Stimulated activated CD8-positive, alpha-beta memory T cell treated with anti-CD3 and anti-CD28 coated beads, Interleukin-2, amount 100 ng/mL, for 1 hour (primary cell): Measurements from ENCODE around the gene C8B.

ENCODE experiments used
- DNase-seq, 2 donors: peaks; one replicate each; pipeline ENCODE4 v3.0.0-alpha.2; 2020; ENCODE audit warnings: low read depth in 2 of 2

Gene C8B

DNA sequence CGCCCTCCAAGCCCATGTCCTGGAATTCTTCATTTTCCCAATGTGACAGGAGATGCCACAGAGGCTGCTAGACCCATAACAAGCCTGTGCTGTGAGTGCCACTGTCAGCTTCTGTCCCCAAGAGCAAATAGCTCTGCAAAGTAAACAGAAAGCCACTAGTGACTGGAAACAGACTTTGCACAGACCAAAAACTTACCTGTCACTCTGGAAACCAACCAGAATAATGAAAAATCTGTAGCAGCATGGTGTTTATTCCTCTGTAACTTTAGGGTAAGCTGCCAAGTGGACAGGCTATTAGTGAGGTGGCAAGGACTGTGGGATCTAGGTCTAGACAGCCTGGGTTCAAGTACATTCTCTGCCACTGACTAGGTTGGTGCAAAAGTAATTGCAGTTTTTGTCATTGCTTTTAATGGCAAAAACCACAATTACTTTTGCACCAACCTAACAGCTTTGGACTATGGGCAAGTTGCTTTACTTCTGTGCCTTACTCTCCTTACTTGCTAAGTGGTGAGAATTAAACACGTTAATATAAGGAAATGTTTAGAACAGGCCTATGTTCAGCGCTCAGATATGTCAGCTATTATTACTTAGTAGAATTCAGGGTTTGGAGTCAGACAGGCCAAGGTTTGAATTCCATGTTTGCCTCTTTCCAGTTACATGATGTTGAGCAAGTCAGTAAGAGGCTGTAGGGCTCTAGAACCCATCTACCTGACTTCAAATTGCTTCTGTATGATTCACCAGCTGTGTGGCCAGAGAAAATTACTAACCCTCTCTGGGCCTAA is at the start of gene C8B:
C8B (minus strand) TSS at position 100 of the 782 bp plus-strand sequence; CDS start at position 33, 67 bp downstream.
- DNase-seq = no peak

DNA sequence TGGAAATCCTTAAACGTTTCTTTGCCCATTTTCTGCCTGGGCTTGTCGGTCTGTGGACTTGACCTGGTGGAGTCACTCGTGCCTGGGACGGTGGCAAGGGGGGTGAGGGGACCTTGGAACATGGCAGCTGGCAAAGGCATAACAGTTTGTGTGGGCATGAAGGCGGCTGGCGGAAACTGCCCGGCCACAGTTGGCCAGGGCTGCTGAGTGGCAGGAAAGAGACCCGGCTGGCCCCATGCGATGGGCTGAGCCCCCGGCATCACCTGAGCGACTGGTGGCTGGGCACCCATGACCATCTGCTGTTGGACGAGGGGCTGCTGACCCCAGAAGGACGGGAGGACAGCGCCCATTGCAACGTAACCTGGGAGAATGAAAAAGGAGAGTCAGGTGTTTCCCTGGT is 49.3 kb upstream of the C8B start:
- DNase-seq = no peak

DNA sequence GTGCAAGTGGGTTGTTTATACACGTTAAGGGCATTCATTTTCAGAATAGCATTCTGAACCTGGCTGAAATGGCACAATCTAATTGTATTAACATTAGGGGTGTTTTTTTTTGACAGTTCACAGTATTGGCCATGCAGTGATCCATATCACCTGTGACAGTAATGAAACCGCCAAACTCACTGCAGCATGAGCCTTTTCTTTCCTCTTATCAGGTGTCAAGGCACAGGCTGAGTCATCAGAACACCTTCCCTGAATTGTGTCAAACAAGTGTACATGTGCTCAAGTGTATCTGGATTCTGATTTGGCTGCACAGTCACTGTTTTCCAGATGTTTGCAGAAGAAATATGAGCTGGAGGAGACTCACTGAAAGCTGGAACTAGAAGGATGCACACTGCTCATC is 47.7 kb upstream of the C8B start:
- no peak for DNase-seq

DNA sequence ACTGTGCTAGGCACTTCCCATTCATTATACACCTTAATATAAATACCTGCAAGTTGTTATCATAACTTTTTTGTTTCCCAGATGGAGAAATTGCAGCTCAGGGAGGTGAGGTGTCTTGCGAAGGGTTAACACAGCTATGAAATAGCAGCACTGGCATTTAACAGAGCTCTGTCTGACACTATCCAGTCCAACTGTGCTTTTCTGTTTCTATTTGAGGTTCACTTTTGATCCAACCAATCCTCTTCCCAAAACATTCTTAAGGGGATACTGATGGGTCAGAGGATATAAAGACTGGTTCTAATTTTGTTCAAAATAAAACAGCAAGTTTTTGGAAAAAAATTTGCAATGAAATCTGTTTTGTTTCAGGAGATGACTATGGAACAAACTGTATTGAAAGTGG is 46.5 kb upstream of the C8B start:
- no peak for DNase-seq

DNA sequence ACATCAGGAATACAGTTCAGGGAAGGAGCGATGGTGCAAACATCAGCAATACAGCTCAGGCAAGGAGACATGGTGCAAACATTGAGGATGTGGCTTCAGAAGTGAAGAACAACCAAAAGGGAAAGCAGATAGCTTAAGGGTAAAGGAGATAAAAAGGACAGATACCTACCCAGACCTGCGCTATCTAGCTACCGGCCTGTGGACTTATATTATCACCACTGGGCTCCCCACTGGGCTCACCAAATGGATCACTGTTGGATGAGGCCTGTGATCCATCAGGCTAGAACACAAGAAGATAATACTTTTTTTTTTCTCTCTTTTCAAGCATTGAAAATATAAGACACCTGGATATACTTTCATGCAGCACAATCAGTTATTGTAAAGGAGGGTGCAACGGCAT is 44.7 kb upstream of the C8B start:
- no peak for DNase-seq

DNA sequence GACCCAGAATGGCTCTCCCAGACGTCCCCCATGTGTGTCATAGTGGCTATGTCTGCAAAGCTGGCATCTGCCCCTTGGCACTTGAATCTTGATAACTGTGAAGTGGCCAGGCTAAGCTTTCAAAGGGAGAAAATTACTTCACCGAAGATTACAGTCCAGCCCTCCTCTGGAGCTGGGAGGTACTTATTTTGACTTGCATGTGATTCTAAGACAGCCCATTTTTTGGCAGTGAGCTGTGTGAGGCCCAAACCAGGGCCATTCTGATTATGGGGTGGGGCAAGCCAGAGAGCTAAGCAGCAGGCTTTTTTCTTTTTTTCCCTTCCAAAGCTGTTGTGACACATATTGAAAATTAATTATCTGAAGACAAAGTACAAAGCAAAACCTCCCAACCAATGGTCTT is 42.1 kb upstream of the C8B start:
- DNase-seq = no peak

DNA sequence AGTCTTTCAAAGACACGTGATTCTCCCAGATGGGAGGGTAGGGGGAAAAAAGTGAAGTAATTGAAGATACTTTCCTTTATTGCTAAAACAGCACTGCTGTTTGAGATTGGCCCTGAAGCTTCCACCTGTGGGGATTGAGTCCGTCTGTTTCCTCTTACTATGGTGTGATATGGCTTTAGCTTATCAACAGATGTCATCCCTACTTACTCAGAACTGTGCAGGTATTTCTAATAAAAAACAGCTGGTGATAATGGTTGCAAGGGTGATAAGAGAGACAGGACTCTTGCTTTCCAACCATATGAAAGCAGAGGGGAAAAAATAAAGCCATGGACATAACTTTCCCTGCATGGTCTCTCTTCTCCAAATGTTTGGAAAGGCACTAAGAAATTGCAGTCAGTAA is 41.7 kb upstream of the C8B start:
- no peak for DNase-seq

DNA sequence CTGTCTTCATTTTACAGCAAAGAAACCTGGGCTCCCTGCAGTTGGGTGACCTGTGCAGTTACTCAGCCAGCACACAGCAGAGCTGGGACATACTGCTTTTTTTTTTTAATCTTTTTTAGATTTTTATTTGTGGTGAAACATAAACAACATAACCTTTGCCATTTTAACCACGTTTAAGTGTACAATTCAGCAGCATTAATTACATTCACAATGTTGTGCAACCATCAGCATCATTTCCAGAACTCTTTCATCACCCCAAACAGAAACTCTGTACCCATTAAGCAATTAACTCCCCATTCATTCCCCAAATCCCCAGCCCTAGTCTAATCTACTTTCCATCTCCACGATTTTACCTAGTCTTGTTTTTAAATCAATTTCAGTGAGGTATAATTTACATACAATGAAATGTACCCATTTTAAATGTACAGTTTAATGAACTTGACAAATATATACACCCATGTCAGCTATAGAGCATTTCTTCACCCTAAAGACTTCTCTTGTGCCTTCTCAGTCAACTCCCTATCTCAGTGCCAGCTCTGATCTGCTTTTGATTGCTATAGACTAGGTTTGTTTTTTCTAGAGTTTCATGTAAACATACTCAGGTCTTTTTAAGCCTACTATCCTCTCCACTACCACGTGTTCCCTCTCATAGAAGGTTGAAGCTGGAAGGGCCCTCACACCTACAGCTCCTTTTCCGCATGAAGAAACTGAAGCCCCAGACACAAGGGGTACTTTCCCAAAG is 37.8 kb upstream of the C8B start:
- DNase-seq = no peak

DNA sequence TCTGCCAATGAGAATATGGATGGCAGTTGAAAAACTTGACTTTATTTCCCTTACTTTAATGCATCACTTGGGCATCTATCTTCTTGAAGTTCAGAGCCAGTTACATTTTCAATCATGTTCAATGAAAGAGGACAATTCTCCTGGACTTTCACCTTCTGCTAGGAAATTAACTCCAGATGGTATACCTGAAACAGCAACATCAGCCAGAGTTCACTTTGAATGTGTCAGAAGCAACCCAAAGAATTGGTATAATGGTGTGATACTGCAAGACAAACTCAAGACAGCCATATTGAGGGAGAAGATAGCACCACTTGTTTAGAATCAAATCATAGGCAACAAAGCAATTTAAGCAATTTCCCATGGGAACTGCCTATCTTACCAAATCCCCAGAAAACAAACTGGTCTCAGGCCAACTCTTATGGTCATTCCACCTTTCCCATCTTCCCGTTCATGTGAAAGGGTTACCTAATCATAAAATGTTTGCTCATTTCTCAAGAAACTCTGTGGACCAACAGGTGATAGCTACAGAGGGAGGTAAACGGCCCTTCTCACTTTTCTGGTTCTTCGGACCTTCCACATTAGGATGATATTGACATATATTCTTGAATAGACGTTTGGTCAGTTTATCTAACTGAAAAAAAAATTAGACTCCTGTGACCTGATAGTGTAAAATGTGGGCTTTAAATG is 29.7 kb upstream of the C8B start:
- DNase-seq = no peak

DNA sequence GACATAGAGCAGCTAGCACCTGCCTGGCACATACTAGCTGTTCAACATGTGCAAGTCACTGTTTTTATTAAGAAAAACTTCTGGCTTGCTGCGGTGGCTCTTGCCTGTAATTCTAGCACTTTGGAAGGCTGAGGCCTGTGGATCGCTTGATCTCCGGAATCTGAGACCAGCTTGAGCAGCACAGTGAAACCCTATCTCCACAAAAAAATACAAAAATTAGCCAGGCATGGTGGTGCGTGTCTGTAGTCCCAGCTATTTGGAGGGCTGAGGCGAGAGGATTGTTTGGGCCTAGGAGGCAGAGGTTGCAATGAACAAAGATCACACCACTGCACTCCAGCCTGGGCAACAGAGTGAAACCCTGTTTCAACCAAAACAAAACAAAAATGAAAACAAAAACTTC is 27.7 kb upstream of the C8B start:
- no peak for DNase-seq

DNA sequence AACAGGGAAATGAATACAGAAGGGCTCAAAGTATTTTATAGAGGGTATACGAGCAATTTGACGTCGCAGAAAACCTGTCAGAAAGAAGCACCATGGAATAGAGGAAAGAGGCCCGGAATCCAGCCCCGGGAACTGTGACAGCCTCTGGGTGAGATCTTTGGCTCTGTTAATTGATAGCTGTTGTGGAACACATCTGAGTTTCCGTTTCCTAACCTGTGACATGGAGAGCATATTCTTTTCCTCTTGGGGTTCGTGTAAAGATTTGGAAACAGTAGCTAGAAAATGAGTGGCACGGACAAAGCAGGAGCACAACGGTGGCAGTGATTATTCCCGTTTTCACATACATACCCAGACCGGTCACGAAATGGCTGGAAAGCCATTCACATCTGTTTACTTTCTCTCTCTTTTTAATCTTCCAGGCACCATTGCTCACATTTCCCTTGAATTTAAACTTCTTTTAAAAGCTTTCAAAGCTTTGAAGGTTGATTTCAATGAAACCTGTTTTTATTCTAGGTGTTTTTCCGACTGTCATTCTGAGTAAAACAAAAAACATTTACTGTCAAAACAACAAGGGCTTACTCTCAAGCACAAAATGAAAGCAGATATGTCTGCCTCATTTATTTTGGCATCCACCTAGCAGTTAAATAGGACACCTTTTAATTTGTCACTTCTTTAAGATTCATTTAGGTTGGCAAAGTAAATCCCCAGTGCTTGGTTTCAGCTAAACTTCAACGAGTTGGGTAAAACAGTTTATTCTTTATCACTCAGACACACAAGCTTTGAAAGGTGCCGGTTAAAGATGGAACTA is 26.7 kb upstream of the C8B start:
- no peak for DNase-seq

DNA sequence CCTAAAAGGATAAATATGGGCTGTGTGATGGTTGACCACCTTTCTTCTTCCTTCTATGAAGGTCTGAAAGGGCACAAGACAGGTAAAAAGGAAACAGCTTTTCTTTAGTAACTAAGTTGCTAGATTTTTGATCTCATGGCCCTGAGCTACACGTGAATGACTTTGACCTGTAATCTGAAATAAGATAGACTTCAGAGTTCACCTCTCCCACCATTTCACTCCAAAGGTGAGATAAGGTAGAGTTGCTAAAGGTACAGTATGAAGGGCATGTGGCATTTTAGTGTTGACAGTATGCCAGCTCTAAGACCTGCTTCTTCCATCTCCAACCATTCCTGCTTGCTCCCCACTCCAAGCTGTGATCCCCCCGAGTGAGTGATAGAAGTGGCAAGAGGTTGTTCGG is 25.8 kb upstream of the C8B start:
- DNase-seq = no peak

DNA sequence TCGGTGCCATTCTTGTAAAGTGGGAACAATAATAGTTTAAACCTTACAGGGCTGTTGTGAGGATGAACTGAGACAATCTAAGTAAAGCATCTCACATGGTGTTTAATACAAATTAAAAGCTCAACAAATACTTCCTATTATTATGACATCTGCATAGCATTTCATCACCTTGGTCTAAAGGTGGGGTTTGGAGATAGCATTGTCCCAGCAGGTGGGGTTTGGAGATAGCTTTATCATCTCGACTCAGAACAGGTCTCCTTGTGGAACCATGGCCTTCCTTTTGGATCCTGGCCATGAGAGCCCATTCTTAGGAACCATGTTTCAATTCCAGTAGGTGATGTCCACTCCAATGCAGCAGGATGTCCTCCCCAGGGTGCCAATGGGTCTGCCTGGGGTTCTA is 20.6 kb upstream of the C8B start:
- DNase-seq = no peak

DNA sequence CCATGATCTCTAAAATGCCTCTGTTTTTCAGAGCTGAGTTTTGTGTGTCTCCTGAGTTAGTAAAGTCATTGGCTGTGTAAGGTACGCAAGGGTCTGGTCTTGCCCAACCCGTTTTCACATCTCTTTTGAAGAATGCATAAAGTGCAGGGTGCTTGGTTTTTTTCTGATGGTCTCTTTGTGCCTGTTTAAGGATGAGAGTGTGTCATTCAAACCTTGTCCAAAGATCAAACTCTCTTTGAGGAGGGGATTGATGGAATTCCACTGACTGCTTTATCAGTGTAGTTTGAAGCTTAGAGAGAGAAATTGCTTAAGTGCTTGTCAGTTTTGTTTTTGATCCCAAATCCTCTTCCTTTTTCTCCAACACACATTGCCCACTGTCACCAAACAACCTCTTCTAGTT is 20.0 kb upstream of the C8B start:
- no peak for DNase-seq

DNA sequence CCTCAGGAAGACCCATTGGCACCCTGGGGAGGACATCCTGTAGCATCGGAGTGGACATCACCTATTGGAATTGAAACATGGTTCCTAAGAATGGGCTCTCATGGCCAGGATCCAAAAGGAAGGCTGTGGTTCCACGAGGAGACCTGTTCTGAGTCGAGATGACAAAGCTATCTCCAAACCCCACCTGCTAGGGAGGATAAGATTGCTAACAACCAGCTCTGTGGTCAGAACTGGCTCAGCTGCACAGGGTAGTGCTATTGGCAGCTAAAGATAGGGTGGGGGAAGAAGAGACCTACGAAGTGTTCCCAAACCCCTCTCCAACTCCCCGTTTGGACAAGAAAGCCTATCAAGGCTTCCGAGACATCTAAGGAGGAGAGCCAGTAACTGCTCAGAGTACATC is 17.7 kb upstream of the C8B start:
- DNase-seq = no peak

DNA sequence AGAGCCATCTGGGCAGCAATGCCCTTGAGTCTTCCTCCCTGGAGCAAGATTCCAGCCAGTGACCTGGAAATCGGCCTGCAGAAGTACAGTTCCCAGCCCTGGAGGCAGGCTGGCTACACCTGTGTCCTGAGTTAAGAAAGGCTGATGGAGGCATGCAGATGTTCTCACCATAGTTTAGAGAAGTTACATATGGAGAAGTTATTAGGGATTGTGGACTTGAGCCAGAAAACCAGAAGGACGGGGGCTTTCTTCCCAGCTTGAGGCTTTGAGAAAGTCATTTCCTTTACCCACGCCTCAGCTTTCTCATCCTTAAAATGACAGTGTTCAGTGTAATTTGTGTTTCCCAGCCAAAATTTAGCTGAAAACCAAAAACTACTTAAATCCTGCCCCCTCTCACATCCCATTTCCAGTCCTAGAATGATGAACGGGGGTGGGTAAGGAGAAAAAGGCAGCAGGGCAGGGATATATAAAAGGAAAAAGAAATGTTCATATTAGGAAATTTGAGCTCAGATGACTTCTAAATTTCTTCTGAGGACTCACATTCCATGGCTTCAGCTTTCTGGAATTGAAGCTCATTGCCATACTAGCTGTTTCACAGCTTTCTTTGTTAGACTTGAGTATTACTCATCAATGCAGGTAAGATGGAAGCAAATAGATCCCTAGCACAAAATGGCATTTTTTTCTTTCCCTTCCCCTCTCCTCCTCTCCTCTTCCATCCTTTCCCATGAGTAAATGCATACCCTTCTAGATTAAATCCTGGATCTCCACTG is 14.4 kb upstream of the C8B start:
- DNase-seq = no peak

DNA sequence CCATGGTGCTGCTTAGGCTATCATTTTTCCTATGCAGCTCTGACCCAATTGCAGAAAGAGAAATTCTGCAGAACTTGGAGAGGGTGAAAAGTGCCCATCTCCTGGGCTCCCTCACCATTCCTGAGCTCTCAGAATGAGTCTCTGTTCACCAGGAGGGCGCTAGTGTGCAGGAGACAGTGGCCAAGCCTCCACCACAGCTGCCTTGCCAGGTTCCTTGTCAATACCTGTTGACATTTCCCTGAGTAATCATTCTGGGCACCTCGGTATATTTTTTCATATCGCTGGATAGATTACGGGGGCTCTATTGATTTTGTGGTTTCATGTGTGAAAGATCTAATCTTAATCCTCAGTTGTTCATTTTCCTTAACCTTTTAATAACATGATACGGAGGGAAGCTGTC is 13.0 kb upstream of the C8B start:
- no peak for DNase-seq

DNA sequence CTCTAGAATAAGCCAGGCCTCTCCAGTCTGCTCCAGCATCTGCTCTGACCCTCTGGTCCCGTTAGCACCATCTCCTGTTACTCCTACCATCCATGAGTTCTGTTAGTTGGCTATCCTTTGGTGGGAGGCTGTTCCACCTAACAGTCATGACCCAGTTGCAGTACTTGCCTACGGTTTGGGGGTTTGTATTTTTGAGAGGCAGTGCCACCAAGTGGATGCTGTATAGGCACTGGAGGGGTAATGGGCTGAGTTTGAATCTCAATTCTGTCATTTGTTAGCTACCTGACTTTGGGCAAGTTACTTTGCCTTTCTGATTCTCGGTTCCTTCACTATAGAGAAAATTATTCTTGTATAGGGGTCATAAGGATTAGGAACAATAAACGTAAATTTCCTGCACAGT is 12.1 kb upstream of the C8B start:
- no peak for DNase-seq

DNA sequence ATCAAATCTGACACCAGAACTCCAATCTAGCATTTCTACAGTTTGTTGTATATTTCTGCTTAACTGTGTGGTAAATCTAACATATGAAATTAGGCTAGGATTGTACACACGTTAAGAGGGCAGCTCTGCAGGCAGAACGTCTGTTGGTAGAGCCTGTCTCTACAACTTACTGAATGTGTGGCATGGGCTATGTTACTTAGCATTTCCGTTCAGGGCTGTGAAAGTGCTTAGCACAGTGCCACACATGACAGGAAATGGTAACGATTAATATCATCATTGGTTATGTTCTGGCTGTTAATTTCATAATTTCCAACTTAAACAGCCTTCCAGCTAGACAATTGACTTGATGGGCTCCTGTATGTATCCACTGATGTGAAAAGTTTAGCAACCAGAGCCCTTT is 9.6 kb upstream of the C8B start:
- no peak for DNase-seq

DNA sequence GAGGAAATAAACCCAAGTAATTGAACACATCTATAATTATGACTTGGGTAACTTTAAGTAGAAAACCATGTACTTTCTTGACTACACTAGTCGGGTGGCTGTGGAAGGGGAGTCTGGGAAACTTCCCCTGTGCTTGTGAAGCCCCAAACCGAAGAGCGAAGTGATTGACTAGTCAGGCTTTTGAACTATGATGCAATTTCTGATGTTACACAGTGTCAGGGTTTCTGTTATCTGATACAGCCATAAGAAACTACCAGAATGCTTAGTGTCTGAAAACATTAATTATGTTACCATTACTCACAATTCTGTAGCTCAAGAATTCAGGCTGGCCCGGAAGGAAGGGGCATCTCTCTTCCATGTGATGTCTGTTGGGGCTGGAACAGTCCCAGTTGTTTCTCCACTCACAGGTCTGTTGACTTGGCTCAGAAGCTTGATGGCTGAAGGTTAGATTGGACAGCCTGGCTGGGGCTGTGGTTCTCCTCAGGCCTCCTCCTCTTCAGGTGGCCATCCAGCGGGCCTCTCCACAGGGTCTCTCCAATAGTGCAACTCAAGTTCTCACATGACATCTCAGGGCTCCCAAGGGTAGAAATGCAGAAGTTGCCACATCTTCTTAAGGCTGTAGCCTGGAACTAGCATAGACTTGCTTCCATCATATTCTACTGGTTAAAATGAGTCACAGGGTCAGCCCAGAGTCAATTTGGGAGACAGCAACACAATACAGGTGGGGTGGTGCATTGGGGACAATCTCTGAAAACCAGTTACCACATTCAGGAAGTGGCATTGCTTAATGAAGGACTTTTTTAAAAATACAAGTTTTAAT is 8.3 kb upstream of the C8B start:
- DNase-seq = no peak
